ENCODE data around the gene UTP4. TPM values are rescaled to one million over a fixed set of nuclear protein-coding genes. Genes with fewer than 3 reads are reported as not detected.

Gene UTP4
- polyA plus RNA-seq, 1 donor from 2014 or later = 18.5 TPM

DNA sequence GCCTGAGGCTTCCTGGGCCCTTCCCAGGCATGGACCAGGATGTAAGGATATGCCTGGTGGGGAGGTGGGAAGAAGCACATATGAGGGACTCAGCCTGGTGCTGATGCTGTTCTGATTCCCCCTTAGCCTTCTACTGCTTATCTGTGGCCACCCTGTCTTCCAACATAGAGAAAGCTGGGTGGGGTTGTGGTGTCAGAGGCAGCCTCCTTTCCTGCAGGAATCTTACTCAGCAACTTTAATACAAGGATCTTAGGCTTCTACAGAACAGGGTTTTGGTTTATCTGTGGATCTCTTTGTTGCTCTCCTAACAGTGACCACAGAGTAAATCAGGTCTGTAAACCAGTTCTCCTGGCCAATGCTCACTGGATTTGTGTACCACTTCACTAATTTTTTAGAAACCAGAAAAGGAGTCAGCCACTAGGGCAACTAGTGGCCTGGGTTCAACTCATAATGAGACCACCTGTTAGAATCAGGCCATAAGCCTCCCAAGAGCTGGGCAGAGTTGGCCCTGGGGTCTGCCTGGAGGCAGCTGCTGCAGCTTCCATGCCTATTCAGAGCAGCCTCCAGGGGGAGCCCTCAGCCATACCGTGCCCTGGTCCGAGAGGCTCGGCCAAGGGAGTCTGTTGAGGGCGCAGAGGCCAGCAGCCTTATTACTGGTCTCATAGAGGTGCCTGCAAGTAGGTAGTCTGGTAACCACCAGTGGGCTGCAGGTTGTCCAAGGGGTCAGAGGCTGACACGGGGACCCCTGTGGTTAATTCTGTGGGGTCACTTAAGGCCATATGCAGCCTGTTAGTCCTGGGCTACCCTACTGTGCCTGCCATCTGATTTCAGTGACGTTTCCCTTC lies 19.9 kb upstream of the UTP4 start:
- Histone ChIP-seq H3F3A (ENCODE audit: insufficient read depth, low read length, poor library complexity, severe bottlenecking) (peaks cover 3% of the 10 kb centered on the region), H3K9ac (ENCODE audit: low read length) (no peak overlapping the region), H4K20me1 (ENCODE audit: insufficient read depth) (no peaks in the 10 kb centered on the region), H3K27me3 (ENCODE audit: insufficient read depth, low read depth, low read length) (no peaks in the 10 kb centered on the region), H3K4me2 (ENCODE audit: low read length) (no peak overlapping the region), H3K79me2 (replicated peaks; ENCODE audit: insufficient read depth, low read length) (peaks cover 39% of the 10 kb centered on the region), H2AFZ (ENCODE audit: low read depth, low read length) (no peak overlapping the region), H3K9me2 (ENCODE audit: insufficient read depth, low read length) (no peaks in the 10 kb centered on the region), H3K4me3 (ENCODE audit: low read length) (peak overlapping the region; percentile 10), H3K9me3 (ENCODE audit: low read length) (no peaks in the 10 kb centered on the region), H3K36me3 (ENCODE audit: insufficient read depth, low read length) (peaks cover 11% of the 10 kb centered on the region), H3K27ac (ENCODE audit: low read length) (no peak overlapping the region)
- no peak for TF ChIP-seq MXI1 (conservative IDR thresholded peaks at IDR 0.05; ENCODE audit: poor library complexity, severe bottlenecking)
- TF ChIP-seq, protein P1, sequence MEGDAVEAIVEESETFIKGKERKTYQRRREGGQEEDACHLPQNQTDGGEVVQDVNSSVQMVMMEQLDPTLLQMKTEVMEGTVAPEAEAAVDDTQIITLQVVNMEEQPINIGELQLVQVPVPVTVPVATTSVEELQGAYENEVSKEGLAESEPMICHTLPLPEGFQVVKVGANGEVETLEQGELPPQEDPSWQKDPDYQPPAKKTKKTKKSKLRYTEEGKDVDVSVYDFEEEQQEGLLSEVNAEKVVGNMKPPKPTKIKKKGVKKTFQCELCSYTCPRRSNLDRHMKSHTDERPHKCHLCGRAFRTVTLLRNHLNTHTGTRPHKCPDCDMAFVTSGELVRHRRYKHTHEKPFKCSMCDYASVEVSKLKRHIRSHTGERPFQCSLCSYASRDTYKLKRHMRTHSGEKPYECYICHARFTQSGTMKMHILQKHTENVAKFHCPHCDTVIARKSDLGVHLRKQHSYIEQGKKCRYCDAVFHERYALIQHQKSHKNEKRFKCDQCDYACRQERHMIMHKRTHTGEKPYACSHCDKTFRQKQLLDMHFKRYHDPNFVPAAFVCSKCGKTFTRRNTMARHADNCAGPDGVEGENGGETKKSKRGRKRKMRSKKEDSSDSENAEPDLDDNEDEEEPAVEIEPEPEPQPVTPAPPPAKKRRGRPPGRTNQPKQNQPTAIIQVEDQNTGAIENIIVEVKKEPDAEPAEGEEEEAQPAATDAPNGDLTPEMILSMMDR (IDR thresholded peaks at IDR 0.05; ENCODE audit: poor library complexity, severe bottlenecking) = peak; percentile 58

DNA sequence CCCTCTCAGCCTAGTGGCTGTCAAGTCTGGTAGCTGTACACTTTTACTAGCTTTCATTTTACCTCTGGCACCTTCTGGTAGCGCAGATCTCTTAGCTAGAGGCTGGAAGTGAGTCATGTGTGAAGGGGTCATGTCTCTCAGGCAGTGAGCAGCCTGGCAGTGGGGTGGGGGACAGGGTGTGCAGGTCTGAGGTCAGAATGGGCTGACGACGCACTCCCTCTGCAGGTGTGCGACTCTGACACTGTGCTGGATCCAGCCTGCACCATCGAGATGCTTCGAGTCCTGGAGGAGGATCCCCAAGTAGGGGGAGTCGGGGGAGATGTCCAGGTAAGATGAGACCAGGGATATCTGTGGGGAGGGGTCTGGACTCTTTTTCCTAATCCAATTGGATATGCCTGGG lies 19.2 kb upstream of the UTP4 start:
- H3K9ac ChIP-seq (ENCODE audit: low read length) = no peak overlapping the region
- H2AFZ ChIP-seq (ENCODE audit: low read depth, low read length) = no peak overlapping the region
- H3K36me3 ChIP-seq (ENCODE audit: insufficient read depth, low read length) = peaks cover 17% of the 10 kb centered on the region
- H3K79me2 ChIP-seq (replicated peaks; ENCODE audit: insufficient read depth, low read length) = peaks cover 39% of the 10 kb centered on the region
- H3K4me3 ChIP-seq (ENCODE audit: low read length) = no peak overlapping the region
- no peaks in the 10 kb centered on the region for H3K27me3 ChIP-seq (ENCODE audit: insufficient read depth, low read depth, low read length)
- peaks cover under 1% of the 10 kb centered on the region for H3F3A ChIP-seq (ENCODE audit: insufficient read depth, low read length, poor library complexity, severe bottlenecking)
- H4K20me1 ChIP-seq (ENCODE audit: insufficient read depth) = no peaks in the 10 kb centered on the region
- TF ChIP-seq MXI1 (conservative IDR thresholded peaks at IDR 0.05; ENCODE audit: poor library complexity, severe bottlenecking) = no peak
- TF ChIP-seq EZH2 (IDR thresholded peaks at IDR 0.05; ENCODE audit: borderline replicate concordance, insufficient read depth, low read length, poor library complexity, severe bottlenecking) = no peak
- TF ChIP-seq SMC3 (conservative IDR thresholded peaks at IDR 0.05; ENCODE audit: poor library complexity) = no peak
- TF ChIP-seq, protein P1 (IDR thresholded peaks at IDR 0.05; ENCODE audit: poor library complexity, severe bottlenecking) = no peak
- TF ChIP-seq RAD21 (conservative IDR thresholded peaks at IDR 0.05) = no peak
- no peak for TF ChIP-seq POLR2AphosphoS5 (IDR thresholded peaks at IDR 0.05)
- no peak for TF ChIP-seq EP300 (conservative IDR thresholded peaks at IDR 0.05; ENCODE audit: poor library complexity, severe bottlenecking)
- TF ChIP-seq, protein P2, sequence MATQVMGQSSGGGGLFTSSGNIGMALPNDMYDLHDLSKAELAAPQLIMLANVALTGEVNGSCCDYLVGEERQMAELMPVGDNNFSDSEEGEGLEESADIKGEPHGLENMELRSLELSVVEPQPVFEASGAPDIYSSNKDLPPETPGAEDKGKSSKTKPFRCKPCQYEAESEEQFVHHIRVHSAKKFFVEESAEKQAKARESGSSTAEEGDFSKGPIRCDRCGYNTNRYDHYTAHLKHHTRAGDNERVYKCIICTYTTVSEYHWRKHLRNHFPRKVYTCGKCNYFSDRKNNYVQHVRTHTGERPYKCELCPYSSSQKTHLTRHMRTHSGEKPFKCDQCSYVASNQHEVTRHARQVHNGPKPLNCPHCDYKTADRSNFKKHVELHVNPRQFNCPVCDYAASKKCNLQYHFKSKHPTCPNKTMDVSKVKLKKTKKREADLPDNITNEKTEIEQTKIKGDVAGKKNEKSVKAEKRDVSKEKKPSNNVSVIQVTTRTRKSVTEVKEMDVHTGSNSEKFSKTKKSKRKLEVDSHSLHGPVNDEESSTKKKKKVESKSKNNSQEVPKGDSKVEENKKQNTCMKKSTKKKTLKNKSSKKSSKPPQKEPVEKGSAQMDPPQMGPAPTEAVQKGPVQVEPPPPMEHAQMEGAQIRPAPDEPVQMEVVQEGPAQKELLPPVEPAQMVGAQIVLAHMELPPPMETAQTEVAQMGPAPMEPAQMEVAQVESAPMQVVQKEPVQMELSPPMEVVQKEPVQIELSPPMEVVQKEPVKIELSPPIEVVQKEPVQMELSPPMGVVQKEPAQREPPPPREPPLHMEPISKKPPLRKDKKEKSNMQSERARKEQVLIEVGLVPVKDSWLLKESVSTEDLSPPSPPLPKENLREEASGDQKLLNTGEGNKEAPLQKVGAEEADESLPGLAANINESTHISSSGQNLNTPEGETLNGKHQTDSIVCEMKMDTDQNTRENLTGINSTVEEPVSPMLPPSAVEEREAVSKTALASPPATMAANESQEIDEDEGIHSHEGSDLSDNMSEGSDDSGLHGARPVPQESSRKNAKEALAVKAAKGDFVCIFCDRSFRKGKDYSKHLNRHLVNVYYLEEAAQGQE (IDR thresholded peaks at IDR 0.05; ENCODE audit: borderline replicate concordance) = no peak
- TF ChIP-seq TAF1 (IDR thresholded peaks at IDR 0.05; ENCODE audit: low read depth) = no peak
- no peak overlapping the region for H3K4me2 ChIP-seq (ENCODE audit: low read length)
- no peaks in the 10 kb centered on the region for H3K9me2 ChIP-seq (ENCODE audit: insufficient read depth, low read length)
- H3K9me3 ChIP-seq (ENCODE audit: low read length) = no peaks in the 10 kb centered on the region
- no peak overlapping the region for H3K27ac ChIP-seq (ENCODE audit: low read length)
